Ovary (tissue), 3 donors: ENCODE measurements around the gene PHC2.

ENCODE experiments used
- EP300 ChIP-seq: sonication (generic); formaldehyde crosslinking; IDR thresholded peaks from one replicate; pipeline ENCODE4 v1.6.1; 2017; ENCODE audit warnings: antibody characterized with exemption
- TF ChIP-seq, protein P1 (sequence below), 3 donors: fragments of 450-650 bp in 2 of 3; fragments of 200-600 bp in 1 of 3; IDR thresholded peaks; one replicate each; pipeline versions ENCODE4 v1.5.1 to v1.8.0; 2016 to 2022; ENCODE audit warnings: antibody characterized with exemption in 3 of 3, mild to moderate bottlenecking in 1 of 3
- donor health status: DM: no; HTN: no; CAD: no.

DNA sequence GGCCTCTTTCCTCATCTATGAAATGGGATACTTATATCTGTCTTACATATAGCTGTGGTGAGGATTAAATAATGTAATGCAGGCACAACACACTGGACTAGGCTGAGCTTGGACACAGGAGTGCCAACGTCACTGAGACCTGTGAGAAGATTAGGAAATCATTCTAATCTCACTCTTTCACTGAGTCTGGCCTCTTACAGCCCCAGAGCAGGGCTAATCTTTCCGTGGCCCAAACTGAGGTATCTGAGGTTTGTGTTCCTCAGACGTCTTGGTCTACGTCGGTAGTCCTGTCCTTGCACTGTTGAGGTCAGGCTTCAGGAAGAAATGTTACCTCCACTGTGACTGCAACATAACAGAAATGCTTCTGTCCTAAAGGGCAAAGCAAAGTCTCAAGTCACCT lies 87.4 kb downstream of the PHC2 start:
- no peak for TF ChIP-seq EP300
- TF ChIP-seq, protein P1, sequence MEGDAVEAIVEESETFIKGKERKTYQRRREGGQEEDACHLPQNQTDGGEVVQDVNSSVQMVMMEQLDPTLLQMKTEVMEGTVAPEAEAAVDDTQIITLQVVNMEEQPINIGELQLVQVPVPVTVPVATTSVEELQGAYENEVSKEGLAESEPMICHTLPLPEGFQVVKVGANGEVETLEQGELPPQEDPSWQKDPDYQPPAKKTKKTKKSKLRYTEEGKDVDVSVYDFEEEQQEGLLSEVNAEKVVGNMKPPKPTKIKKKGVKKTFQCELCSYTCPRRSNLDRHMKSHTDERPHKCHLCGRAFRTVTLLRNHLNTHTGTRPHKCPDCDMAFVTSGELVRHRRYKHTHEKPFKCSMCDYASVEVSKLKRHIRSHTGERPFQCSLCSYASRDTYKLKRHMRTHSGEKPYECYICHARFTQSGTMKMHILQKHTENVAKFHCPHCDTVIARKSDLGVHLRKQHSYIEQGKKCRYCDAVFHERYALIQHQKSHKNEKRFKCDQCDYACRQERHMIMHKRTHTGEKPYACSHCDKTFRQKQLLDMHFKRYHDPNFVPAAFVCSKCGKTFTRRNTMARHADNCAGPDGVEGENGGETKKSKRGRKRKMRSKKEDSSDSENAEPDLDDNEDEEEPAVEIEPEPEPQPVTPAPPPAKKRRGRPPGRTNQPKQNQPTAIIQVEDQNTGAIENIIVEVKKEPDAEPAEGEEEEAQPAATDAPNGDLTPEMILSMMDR (IDR thresholded peaks at IDR 0.05), result no peak
